CD4-positive, alpha-beta T cell (primary cell): ENCODE data around the gene HOXA5. TPM values are rescaled to one million over a fixed set of nuclear protein-coding genes. Genes with fewer than 3 reads are reported as not detected.

Experiments used
- ATAC-seq: fragments of 200-7000 bp; cut with Tn5 transposase; one replicate; pipeline ENCODE4 v1.10.0; 2022; ENCODE audit warnings: mild to moderate bottlenecking; ENCODE audit not compliant: poor library complexity
- CTCF ChIA-PET: fragments of 350-600 bp; sonication (Branson Sonifier 250); formaldehyde crosslinking; loops from one replicate; lab custom pipeline; 2021; ENCODE audit warnings: antibody characterized with exemption, inconsistent platforms; lab: Charles Lee
- POLR2A ChIA-PET: fragments of 350-600 bp; sonication (Branson Sonifier 250); formaldehyde crosslinking; loops from one replicate; lab custom pipeline; 2021; ENCODE audit warnings: antibody characterized with exemption, inconsistent platforms; lab: Charles Lee
- DNase-seq, 14 experiments: peaks; one replicate each; pipeline ENCODE4 v3.0.0-alpha.2; 2013 to 2020; ENCODE audit warnings: mixed read lengths in 2 of 14
- H3K27ac ChIP-seq, 2 donors: one replicate each; pipeline versions ENCODE4 v1.5.1 to v1.7.0; 2013; ENCODE audit warnings: low read length in 2 of 2, low read depth in 1 of 2, mild to moderate bottlenecking in 1 of 2
- H3K27me3 ChIP-seq, 2 experiments: 1 replicate in 1 of 2; 2 replicates in 1 of 2; pipeline versions ENCODE4 v1.6.1 to v1.7.0; 2013; ENCODE audit warnings: low read length in 2 of 2, control low read depth in 1 of 2, mild to moderate bottlenecking in 1 of 2, moderate library complexity in 1 of 2; ENCODE audit not compliant: insufficient read depth in 2 of 2, control insufficient read depth in 1 of 2
- H3K36me3 ChIP-seq: one replicate; pipeline ENCODE4 v1.6.1; 2013; ENCODE audit warnings: low read length, control low read depth; ENCODE audit not compliant: insufficient read depth
- H3K4me1 ChIP-seq: one replicate; pipeline ENCODE4 v1.6.1; 2013; ENCODE audit warnings: low read length, control low read depth; ENCODE audit not compliant: insufficient read depth
- H3K4me3 ChIP-seq: one replicate; pipeline ENCODE4 v1.5.1; 2013; ENCODE audit warnings: mild to moderate bottlenecking, low read length, moderate library complexity
- H3K9me3 ChIP-seq, 2 experiments: 1 replicate in 1 of 2; 2 replicates in 1 of 2; pipeline versions ENCODE4 v1.6.1 to v1.7.0; 2013; ENCODE audit warnings: low read length in 2 of 2, mild to moderate bottlenecking in 2 of 2, control low read depth in 1 of 2, moderate library complexity in 1 of 2; ENCODE audit not compliant: control insufficient read depth in 1 of 2, insufficient read depth in 1 of 2
- H3K27ac Mint-ChIP-seq: one replicate; pipeline ENCODE4 v1.8.0; 2020; ENCODE audit warnings: mixed read lengths
- H3K27me3 Mint-ChIP-seq: one replicate; pipeline ENCODE4 v1.8.0; 2021; ENCODE audit warnings: mixed read lengths
- H3K36me3 Mint-ChIP-seq: one replicate; pipeline ENCODE4 v1.8.0; 2021; ENCODE audit warnings: low read depth, mixed read lengths
- H3K4me1 Mint-ChIP-seq: one replicate; pipeline ENCODE4 v1.8.0; 2021; ENCODE audit warnings: low read depth, mixed read lengths
- H3K4me3 Mint-ChIP-seq: one replicate; pipeline ENCODE4 v1.8.0; 2020; ENCODE audit warnings: mild to moderate bottlenecking, mixed read lengths
- H3K9me3 Mint-ChIP-seq: one replicate; pipeline ENCODE4 v1.8.0; 2020; ENCODE audit warnings: mixed read lengths
- intact Hi-C, 2 experiments: fragments of 100-400 bp; cut with DNase I in 1 of 2; cut with micrococcal nuclease in 1 of 2; formaldehyde crosslinking; loops; one replicate each; pipeline versions ENCODE4 v1.15.1 to v1.9.0; 2023 to 2025; cut with DNase I, micrococcal nuclease
- total RNA-seq, 174 experiments: library from RNA in 2 of 174; stranded (reverse) in 2 of 174; gene quantifications; one replicate each; pipeline ENCODE4 v1.2.3 and lab custom pipeline; 2021 to 2026
- TF ChIP-seq, protein P1 (sequence below): fragments of 200-600 bp; IDR thresholded peaks from one replicate; pipeline ENCODE4 v1.8.0; 2022; ENCODE audit warnings: antibody characterized with exemption, mild to moderate bottlenecking

HOXA5 gene
- total RNA-seq, 2 experiments from 2014 or later = not detected

DNA sequence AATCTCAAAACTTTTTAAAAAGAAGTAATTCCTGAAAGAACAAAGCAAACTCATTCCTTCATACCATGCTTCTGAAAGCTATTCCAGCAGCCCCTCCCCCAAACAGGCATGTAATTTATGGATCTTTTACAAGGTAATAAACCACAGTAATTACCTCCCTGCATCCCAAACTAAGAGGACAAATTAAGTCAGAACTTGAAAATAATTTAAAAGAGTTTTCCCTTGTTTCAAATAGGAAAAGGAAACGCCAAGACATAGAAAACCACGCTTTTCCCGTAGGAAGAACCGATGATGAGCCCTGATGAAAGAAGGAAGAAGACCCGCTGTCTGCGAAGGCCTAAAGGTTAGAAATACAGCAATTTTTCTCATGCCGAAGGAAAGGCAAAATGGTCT is 21.8 kb downstream of the HOXA5 start:
- DNase-seq = no peak
- H3K4me3 ChIP-seq = no peak overlapping the region
- Mint-ChIP-seq H3K36me3 (no peaks in the 10 kb centered on the region), H3K9me3 (no peaks in the 10 kb centered on the region), H3K4me3 (no peak overlapping the region), H3K27me3 (peaks cover 28% of the 10 kb centered on the region), H3K27ac (no peak overlapping the region), H3K4me1 (no peaks in the 10 kb centered on the region)
- intact Hi-C loops = no loop called here
- peaks cover 0 to 7% of the 10 kb centered on the region in 2 experiments for H3K9me3 ChIP-seq
- H3K36me3 ChIP-seq = no peaks in the 10 kb centered on the region
- ATAC-seq = no peak
- TF ChIP-seq, protein P1, sequence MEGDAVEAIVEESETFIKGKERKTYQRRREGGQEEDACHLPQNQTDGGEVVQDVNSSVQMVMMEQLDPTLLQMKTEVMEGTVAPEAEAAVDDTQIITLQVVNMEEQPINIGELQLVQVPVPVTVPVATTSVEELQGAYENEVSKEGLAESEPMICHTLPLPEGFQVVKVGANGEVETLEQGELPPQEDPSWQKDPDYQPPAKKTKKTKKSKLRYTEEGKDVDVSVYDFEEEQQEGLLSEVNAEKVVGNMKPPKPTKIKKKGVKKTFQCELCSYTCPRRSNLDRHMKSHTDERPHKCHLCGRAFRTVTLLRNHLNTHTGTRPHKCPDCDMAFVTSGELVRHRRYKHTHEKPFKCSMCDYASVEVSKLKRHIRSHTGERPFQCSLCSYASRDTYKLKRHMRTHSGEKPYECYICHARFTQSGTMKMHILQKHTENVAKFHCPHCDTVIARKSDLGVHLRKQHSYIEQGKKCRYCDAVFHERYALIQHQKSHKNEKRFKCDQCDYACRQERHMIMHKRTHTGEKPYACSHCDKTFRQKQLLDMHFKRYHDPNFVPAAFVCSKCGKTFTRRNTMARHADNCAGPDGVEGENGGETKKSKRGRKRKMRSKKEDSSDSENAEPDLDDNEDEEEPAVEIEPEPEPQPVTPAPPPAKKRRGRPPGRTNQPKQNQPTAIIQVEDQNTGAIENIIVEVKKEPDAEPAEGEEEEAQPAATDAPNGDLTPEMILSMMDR = no peak
- H3K27me3 ChIP-seq = peaks cover 5 to 7% of the 10 kb centered on the region in 2 experiments
- CTCF ChIA-PET = no interaction called here
- no peaks in the 10 kb centered on the region for H3K4me1 ChIP-seq
- POLR2A ChIA-PET = no interaction called here
- H3K27ac ChIP-seq = no peak overlapping the region

DNA sequence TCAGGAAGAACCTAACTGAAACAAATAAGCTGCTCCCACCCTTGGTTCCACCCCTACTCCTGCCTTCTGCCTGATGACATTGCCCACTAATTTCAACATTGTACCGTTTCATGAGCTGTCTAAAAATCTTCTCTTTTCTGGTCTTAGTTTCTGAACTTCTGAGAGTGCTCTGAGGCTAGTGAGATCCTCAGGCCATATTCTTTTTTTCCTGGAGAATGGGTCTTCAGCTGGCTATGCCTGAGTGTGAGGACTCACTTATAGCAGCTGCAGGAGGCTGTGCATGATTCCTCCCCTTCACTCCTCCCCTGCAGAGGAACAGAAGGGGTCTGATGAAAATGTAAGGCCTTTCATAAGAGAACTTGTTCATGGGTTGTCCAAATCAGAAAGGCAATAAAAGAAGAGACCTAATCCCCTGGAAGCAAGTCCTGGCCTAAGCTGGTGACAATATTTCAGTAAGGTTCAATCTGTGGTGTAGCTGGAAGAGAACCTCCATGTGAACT is 24.0 kb downstream of the HOXA5 start:
- no peaks in the 10 kb centered on the region for H3K4me1 ChIP-seq
- H3K27me3 ChIP-seq = peaks cover 0 to 2% of the 10 kb centered on the region in 2 experiments
- intact Hi-C loops = no loop called here
- Mint-ChIP-seq H3K27me3 (peaks cover 24% of the 10 kb centered on the region), H3K27ac (no peak overlapping the region), H3K4me3 (no peak overlapping the region), H3K4me1 (no peaks in the 10 kb centered on the region), H3K36me3 (no peaks in the 10 kb centered on the region), H3K9me3 (no peaks in the 10 kb centered on the region)
- H3K27ac ChIP-seq = no peak overlapping the region
- no peak overlapping the region for H3K4me3 ChIP-seq
- no peaks in the 10 kb centered on the region for H3K36me3 ChIP-seq
- ChIA-PET POLR2A (no interaction called here), CTCF (no interaction called here)
- H3K9me3 ChIP-seq = peaks cover 0 to 15% of the 10 kb centered on the region in 2 experiments
- no peak for DNase-seq
- TF ChIP-seq, protein P1 = no peak
- ATAC-seq = no peak

DNA sequence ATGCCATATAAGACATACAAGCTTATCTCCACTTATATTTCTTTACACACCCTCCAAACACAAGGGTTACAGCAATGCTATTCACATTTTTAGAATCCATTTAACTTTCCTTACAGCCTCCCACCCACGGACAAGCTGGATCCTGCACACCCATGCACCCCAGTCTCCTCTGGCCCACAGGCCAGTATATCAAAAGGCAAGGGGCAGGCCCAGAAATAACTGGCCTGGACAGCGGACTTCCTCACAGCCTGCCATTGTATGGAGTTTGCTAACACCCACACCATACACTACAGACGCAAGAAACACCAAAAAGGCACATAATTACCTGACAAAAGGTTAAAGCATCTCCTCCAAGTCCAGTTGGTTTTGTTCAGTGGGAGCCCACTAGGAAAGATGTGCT is 24.9 kb downstream of the HOXA5 start:
- no peak overlapping the region for H3K27ac ChIP-seq
- DNase-seq (no peak), ATAC-seq (no peak)
- no peaks in the 10 kb centered on the region for H3K4me1 ChIP-seq
- no peak overlapping the region for H3K4me3 ChIP-seq
- peaks cover 27% of the 10 kb centered on the region for H3K27me3 Mint-ChIP-seq
- POLR2A ChIA-PET = no interaction called here
- CTCF ChIA-PET = no interaction called here
- no peaks in the 10 kb centered on the region for H3K36me3 ChIP-seq
- H3K36me3 Mint-ChIP-seq = no peaks in the 10 kb centered on the region
- no peaks in the 10 kb centered on the region for H3K4me1 Mint-ChIP-seq
- H3K9me3 Mint-ChIP-seq = no peaks in the 10 kb centered on the region
- H3K9me3 ChIP-seq = peaks cover 0 to 9% of the 10 kb centered on the region in 2 experiments
- TF ChIP-seq, protein P1 = no peak
- no peak overlapping the region for H3K27ac Mint-ChIP-seq
- H3K27me3 ChIP-seq = peaks cover 0 to 5% of the 10 kb centered on the region in 2 experiments
- H3K4me3 Mint-ChIP-seq = no peak overlapping the region
- intact Hi-C loops = no loop called here
